Activated CD8-positive, alpha-beta T cell treated with anti-CD3 and anti-CD28 coated beads for 36 hours (primary cell): ENCODE results near the gene ZSWIM4. TPM values are rescaled to one million over a fixed set of nuclear protein-coding genes. Genes with fewer than 3 reads are reported as not detected.
A peak's percentile ranks its signal among the peaks of the same experiment; 100 is the strongest.
"Not testable (repeated sequence)": the region's sequence is repeated elsewhere in the genome, so short reads cannot be mapped to it uniquely, and the experiment has no call there.

ENCODE experiments used
- ATAC-seq: fragments of 200-7000 bp; cut with Tn5 transposase; one replicate; pipeline ENCODE4 v1.10.0; 2021; ENCODE audit warnings: mild to moderate bottlenecking, moderate library complexity
- CTCF ChIA-PET: fragments of 350-600 bp; sonication (Branson Sonifier 250); formaldehyde crosslinking; loops from one replicate; lab custom pipeline; 2021; ENCODE audit warnings: antibody characterized with exemption; lab: Charles Lee
- POLR2A ChIA-PET: fragments of 350-600 bp; sonication (Branson Sonifier 250); formaldehyde crosslinking; loops from one replicate; lab custom pipeline; 2021; ENCODE audit warnings: antibody characterized with exemption; lab: Charles Lee
- DNase-seq: peaks from one replicate; pipeline ENCODE4 v3.0.0-alpha.2; 2020
- H3K27ac Mint-ChIP-seq: one replicate; pipeline ENCODE4 v1.8.0; 2021; ENCODE audit warnings: mild to moderate bottlenecking, mixed read lengths
- H3K27me3 Mint-ChIP-seq: one replicate; pipeline ENCODE4 v1.8.0; 2021; ENCODE audit warnings: mixed read lengths
- H3K36me3 Mint-ChIP-seq: one replicate; pipeline ENCODE4 v1.8.0; 2021; ENCODE audit warnings: low read depth, mixed read lengths
- H3K4me1 Mint-ChIP-seq: one replicate; pipeline ENCODE4 v1.8.0; 2021; ENCODE audit warnings: low read depth, mixed read lengths
- H3K4me3 Mint-ChIP-seq: one replicate; pipeline ENCODE4 v1.8.0; 2021; ENCODE audit warnings: mild to moderate bottlenecking, moderate library complexity, mixed read lengths
- H3K9me3 Mint-ChIP-seq: one replicate; pipeline ENCODE4 v1.8.0; 2021; ENCODE audit warnings: mixed read lengths
- intact Hi-C: fragments of 100-400 bp; cut with micrococcal nuclease; formaldehyde crosslinking; loops from one replicate; pipeline ENCODE4 v1.10.0; 2022
- total RNA-seq, 2 experiments: library from RNA; stranded (reverse); gene quantifications; one replicate each; pipeline ENCODE4 v1.2.3, GENCODE V29; 2021
- TF ChIP-seq, protein P1 (sequence below): fragments of 200-600 bp; IDR thresholded peaks from one replicate; pipeline ENCODE4 v1.8.0; 2022; ENCODE audit warnings: antibody characterized with exemption, mild to moderate bottlenecking

The ZSWIM4 gene
- total RNA-seq = 1 to 10 TPM; 6.6 to 6.8 TPM

- Mint-ChIP-seq H3K36me3 (no peaks in the 10 kb centered on the region), H3K27ac (peak within 1 kb of the TSS; percentile 94), H3K4me1 (peaks cover 29% of the 10 kb centered on the region), H3K27me3 (no peaks in the 10 kb centered on the region), H3K4me3 (peak within 1 kb of the TSS; percentile 96), H3K9me3 (no peaks in the 10 kb centered on the region)
- peak; percentile 97 for ATAC-seq
- CTCF ChIA-PET = interaction anchor here (0.5 to 6.2 kb wide), 6 partner anchors 9 to 342 kb away, joined by 3 to 58 read pairs (median 4); partner anchors contain the start of gene ASF1B
- TF ChIP-seq, protein P1, sequence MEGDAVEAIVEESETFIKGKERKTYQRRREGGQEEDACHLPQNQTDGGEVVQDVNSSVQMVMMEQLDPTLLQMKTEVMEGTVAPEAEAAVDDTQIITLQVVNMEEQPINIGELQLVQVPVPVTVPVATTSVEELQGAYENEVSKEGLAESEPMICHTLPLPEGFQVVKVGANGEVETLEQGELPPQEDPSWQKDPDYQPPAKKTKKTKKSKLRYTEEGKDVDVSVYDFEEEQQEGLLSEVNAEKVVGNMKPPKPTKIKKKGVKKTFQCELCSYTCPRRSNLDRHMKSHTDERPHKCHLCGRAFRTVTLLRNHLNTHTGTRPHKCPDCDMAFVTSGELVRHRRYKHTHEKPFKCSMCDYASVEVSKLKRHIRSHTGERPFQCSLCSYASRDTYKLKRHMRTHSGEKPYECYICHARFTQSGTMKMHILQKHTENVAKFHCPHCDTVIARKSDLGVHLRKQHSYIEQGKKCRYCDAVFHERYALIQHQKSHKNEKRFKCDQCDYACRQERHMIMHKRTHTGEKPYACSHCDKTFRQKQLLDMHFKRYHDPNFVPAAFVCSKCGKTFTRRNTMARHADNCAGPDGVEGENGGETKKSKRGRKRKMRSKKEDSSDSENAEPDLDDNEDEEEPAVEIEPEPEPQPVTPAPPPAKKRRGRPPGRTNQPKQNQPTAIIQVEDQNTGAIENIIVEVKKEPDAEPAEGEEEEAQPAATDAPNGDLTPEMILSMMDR = no peak
- intact Hi-C loops = loop anchor here (5.0 kb wide), 1 partner anchor 42 kb away; no protein-coding TSS in a partner anchor
- POLR2A ChIA-PET = interaction anchor here (1.0 to 6.7 kb wide), 9 partner anchors 11 to 67 kb away, joined by 3 to 32 read pairs (median 5); partner anchors contain the start of gene C19orf53
- peak; percentile 98 for DNase-seq
Observed at GRCh38 chr19:13794757-13795589, at the start of gene ZSWIM4. ZSWIM4 (plus strand) TSS chr19:13795443; CDS start chr19:13795649, 206 bp downstream.

GRCh38 chr19:13747098-13747453, 48.2 kb upstream of the ZSWIM4 start:
- Mint-ChIP-seq H3K27me3 (no peaks in the 10 kb centered on the region), H3K9me3 (peaks cover 4% of the 10 kb centered on the region), H3K4me3 (peak overlapping the region; percentile 93), H3K27ac (peak overlapping the region; percentile 90), H3K36me3 (peaks cover 8% of the 10 kb centered on the region), H3K4me1 (peaks cover 22% of the 10 kb centered on the region)
- intact Hi-C loops = no loop called here
- CTCF ChIA-PET = interaction anchor here (1.6 kb wide), 1 partner anchor 14 kb away, joined by 5 read pairs; no protein-coding TSS in a partner anchor
- ATAC-seq (no peak), DNase-seq (no peak)
- POLR2A ChIA-PET = interaction anchor here (0.6 to 2.6 kb wide), 5 partner anchors 9 to 140 kb away, joined by 3 to 15 read pairs (median 10); partner anchors contain the start of genes C19orf53 and MRI1
- TF ChIP-seq, protein P1 = no peak

GRCh38 chr19:13748169-13748828, 46.9 kb upstream of the ZSWIM4 start:
- Mint-ChIP-seq H3K4me3 (peak overlapping the region; percentile 93), H3K27ac (peak overlapping the region; percentile 90), H3K27me3 (no peaks in the 10 kb centered on the region), H3K36me3 (peaks cover 13% of the 10 kb centered on the region), H3K4me1 (peaks cover 22% of the 10 kb centered on the region), H3K9me3 (peaks cover 4% of the 10 kb centered on the region)
- intact Hi-C loops = no loop called here
- TF ChIP-seq, protein P1 = no peak
- ChIA-PET POLR2A (interaction anchor here (0.8 to 2.6 kb wide), 11 partner anchors 9 to 116 kb away, joined by 3 to 15 read pairs (median 5); partner anchors contain the start of genes C19orf53, MRI1 and ZSWIM4), CTCF (interaction anchor here (0.7 to 1.6 kb wide), 8 partner anchors 13 to 388 kb away, joined by 3 to 9 read pairs (median 3); partner anchors contain the start of genes ASF1B and C19orf53)
- peak; percentile 42 for DNase-seq
- ATAC-seq = no peak

- CTCF ChIA-PET = no interaction called here
- DNase-seq (no peak), ATAC-seq (no peak)
- Mint-ChIP-seq H3K27me3 (no peaks in the 10 kb centered on the region), H3K27ac (no peak overlapping the region), H3K9me3 (peaks cover 4% of the 10 kb centered on the region), H3K36me3 (peaks cover 23% of the 10 kb centered on the region), H3K4me1 (peaks cover 22% of the 10 kb centered on the region), H3K4me3 (no peak overlapping the region)
- POLR2A ChIA-PET = interaction anchor here (1.3 kb wide), 1 partner anchor 11 kb away, joined by 5 read pairs; no protein-coding TSS in a partner anchor
- intact Hi-C loops = no loop called here
- TF ChIP-seq, protein P1 = no peak
Observed at GRCh38 chr19:13751436-13751835, 43.8 kb upstream of the ZSWIM4 start.

DNA sequence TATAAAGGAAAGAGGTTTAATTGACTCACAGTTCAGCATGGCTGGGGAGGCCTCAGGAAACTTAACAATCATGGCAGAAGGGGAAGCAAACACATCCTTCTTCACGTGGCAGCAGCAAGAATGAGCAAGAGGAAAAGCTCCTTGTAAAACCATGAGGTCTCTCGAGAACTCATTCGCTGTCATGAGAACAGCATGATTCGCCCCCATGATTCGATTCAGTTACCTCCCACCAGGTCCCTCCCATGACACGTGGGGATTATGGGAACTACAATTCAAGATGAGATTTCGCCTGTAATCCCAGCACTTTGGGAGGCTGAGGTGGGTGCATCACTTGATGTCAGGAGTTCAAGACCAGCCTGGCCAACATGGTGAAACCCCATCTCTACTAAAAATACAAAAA, 41.6 kb upstream of the ZSWIM4 start:
- H3K9me3 Mint-ChIP-seq, H3K4me3 Mint-ChIP-seq, DNase-seq, H3K27me3 Mint-ChIP-seq, POLR2A ChIA-PET, CTCF ChIA-PET, intact Hi-C loops, ATAC-seq: not testable (repeated sequence)
- Mint-ChIP-seq H3K4me1 (peaks cover 12% of the 10 kb centered on the region), H3K27ac (peak overlapping the region; percentile 30), H3K36me3 (peaks cover 33% of the 10 kb centered on the region)
